ENCODE data around the gene UNC5A. TPM values are rescaled to one million over a fixed set of nuclear protein-coding genes. Genes with fewer than 3 reads are reported as not detected.

Gene UNC5A
- total and polyA plus RNA-seq, 10 of the 15 experiments (the other 5 are each of a cell fraction or from before 2014, with no cell fraction given): not detected

GRCh38 chr5:176879663-176880361, 69.5 kb downstream of the UNC5A start (continued):
- no peak for TF ChIP-seq PBX3 (IDR thresholded peaks at IDR 0.05; ENCODE audit: insufficient replicate concordance, low read depth, low read length)

GRCh38 chr5:176880366-176881020, 70.1 kb downstream of the UNC5A start:
- Histone ChIP-seq H3K4me2 (ENCODE audit: control insufficient read depth, insufficient read depth) (no peak overlapping the region), H4K20me1 (ENCODE audit: control insufficient read depth, insufficient read depth) (no peaks in the 10 kb centered on the region), H3K36me3 (ENCODE audit: control insufficient read depth in 2 of 2, insufficient read depth in 2 of 2, low read length in 1 of 2) (no peaks in the 10 kb centered on the region), H3K4me1 (ENCODE audit: control insufficient read depth, insufficient read depth, low read length) (no peaks in the 10 kb centered on the region), H3K9ac (ENCODE audit: control insufficient read depth, insufficient read depth, low read length) (no peak overlapping the region), H3K79me2 (ENCODE audit: control insufficient read depth, insufficient read depth, low read length) (no peaks in the 10 kb centered on the region), H3K27ac (ENCODE audit: control insufficient read depth, insufficient read depth) (no peak overlapping the region), H3K4me3 (no peak overlapping the region), H3K9me3 (replicated peaks; ENCODE audit: control insufficient read depth, insufficient read depth, low read length) (no peaks in the 10 kb centered on the region), H2AFZ (ENCODE audit: control insufficient read depth, low read depth, low read length) (no peak overlapping the region), H3K27me3 (replicated peaks in 1 of 2; ENCODE audit: control insufficient read depth in 2 of 2, insufficient read depth in 2 of 2, low read length in 1 of 2) (peaks cover 0 to 4% of the 10 kb centered on the region in 2 experiments; a peak in 3 of 4 replicates)
- ChIA-PET RAD21 (ENCODE audit: unreplicated experiment) (no interaction called here), POLR2A (no interaction called here), CTCF (no interaction called here), SMC1A (ENCODE audit: uncharacterized antibody, unreplicated experiment) (no interaction called here)
- ATAC-seq (no peak), FAIRE-seq (no peak), DNase-seq (ENCODE audit: low read depth, low spot score) (no peak)
- intact Hi-C loops (cut with micrococcal nuclease; ENCODE audit: unreplicated experiment) (no loop called here), in situ Hi-C loops (cut with MboI) (no loop called here)
- WGBS (ENCODE audit: insufficient coverage, insufficient replicate concordance, low lambda C conversion rate, missing lambda C conversion rate): 45% methylated on average over 24 of the region's 26 CpGs
- BruUV-seq (replicated peaks): no TSS peak
- TF ChIP-seq RUNX3 (IDR thresholded peaks at IDR 0.05; ENCODE audit: low read length): no peak
- no peak for TF ChIP-seq ZBTB11 (CRISPR knock-in tag; IDR thresholded peaks at IDR 0.05)
- TF ChIP-seq RAD21 (IDR thresholded peaks at IDR 0.05; ENCODE audit: insufficient read depth, low read depth, low read length): no peak
- TF ChIP-seq RELB (IDR thresholded peaks at IDR 0.05; ENCODE audit: low read depth): no peak
- no peak for TF ChIP-seq KDM1A (IDR thresholded peaks at IDR 0.05; ENCODE audit: borderline replicate concordance)
- no peak for TF ChIP-seq NR2F1 (conservative IDR thresholded peaks at IDR 0.05)
- TF ChIP-seq JUNB (IDR thresholded peaks at IDR 0.05): no peak
- TF ChIP-seq GABPA (IDR thresholded peaks at IDR 0.05; ENCODE audit: low read depth): no peak
- TF ChIP-seq MAX (IDR thresholded peaks at IDR 0.05; ENCODE audit: low read depth, low read length): no peak
- TF ChIP-seq USF2 (IDR thresholded peaks at IDR 0.05; ENCODE audit: borderline replicate concordance, low read depth, low read length): no peak
- no peak for TF ChIP-seq TBL1XR1 (IDR thresholded peaks at IDR 0.05; ENCODE audit: low read depth, low read length)
- TF ChIP-seq SMAD5 (IDR thresholded peaks at IDR 0.05; ENCODE audit: low read depth): no peak

Data from GM12878 (cell line).